Smooth muscle cell (in vitro differentiated cells): Measurements from ENCODE around the gene DSCAML1. TPM values are rescaled to one million over a fixed set of nuclear protein-coding genes. Genes with fewer than 3 reads are reported as not detected.

Source experiments
- DNase-seq: peaks from one replicate; lab custom pipeline; 2025; ENCODE audit not compliant: unreplicated experiment; lab: John Stamatoyannopoulos, UW
- H2AFZ ChIP-seq: fragments of 200-600 bp; sonication (generic); 2 replicates; pipeline ENCODE4 v1.6.0; 2016; ENCODE audit warnings: antibody characterized with exemption, low read depth, mild to moderate bottlenecking
- H3F3A ChIP-seq: fragments of 200-600 bp; sonication (generic); 2 replicates; pipeline ENCODE4 v1.6.0; 2017; ENCODE audit warnings: antibody characterized with exemption, low read depth
- H3K27ac ChIP-seq: fragments of 200-600 bp; sonication (generic); 2 replicates; pipeline ENCODE4 v1.5.1; 2016; ENCODE audit warnings: low read depth, mild to moderate bottlenecking
- H3K27me3 ChIP-seq: fragments of 200-600 bp; sonication (generic); 2 replicates; pipeline ENCODE4 v1.6.1; 2016; ENCODE audit warnings: low read depth, mild to moderate bottlenecking
- H3K36me3 ChIP-seq: fragments of 200-600 bp; sonication (generic); 2 replicates; pipeline ENCODE4 v1.5.1; 2016; ENCODE audit warnings: low read depth
- H3K4me1 ChIP-seq: fragments of 200-600 bp; sonication (generic); 2 replicates; pipeline ENCODE4 v1.5.1; 2016; ENCODE audit warnings: low read depth
- H3K4me2 ChIP-seq: fragments of 200-600 bp; sonication (generic); 2 replicates; pipeline ENCODE4 v1.6.0; 2016; ENCODE audit warnings: mild to moderate bottlenecking
- H3K4me3 ChIP-seq: fragments of 200-600 bp; sonication (generic); 2 replicates; pipeline ENCODE4 v1.5.1; 2016; ENCODE audit warnings: mild to moderate bottlenecking
- H3K79me2 ChIP-seq: fragments of 200-600 bp; sonication (generic); 2 replicates; pipeline ENCODE4 v1.6.0; 2016; ENCODE audit warnings: low read depth, mild to moderate bottlenecking
- H3K9ac ChIP-seq: fragments of 200-600 bp; sonication (generic); 2 replicates; pipeline ENCODE4 v1.6.0; 2016; ENCODE audit warnings: low read depth
- H3K9me3 ChIP-seq: fragments of 200-600 bp; sonication (generic); replicated peaks from 2 replicates; pipeline ENCODE4 v1.5.1; 2016; ENCODE audit warnings: low read depth
- H4K20me1 ChIP-seq: fragments of 200-600 bp; sonication (generic); 2 replicates; pipeline ENCODE4 v1.6.0; 2016; ENCODE audit warnings: low read depth
- WGBS: methylation state at CpG from one replicate; pipeline ENCODE4 v1.1.7; 2016; ENCODE audit warnings: low lambda C conversion rate; 5-methylcytosine and 5-hydroxymethylcytosine counted together
- polyA plus RNA-seq: library from polyadenylated mRNA; unstranded; fragments of >200 nt; fragmentation: Nextera tagmentation; extraction: Ambion mirVana; gene quantifications from 2 replicates; pipeline ENCODE4 v1.2.1, GENCODE V29; 2016
- total RNA-seq: library from RNA; depleted of rRNA; stranded (reverse); fragments of >200 nt; gene quantifications from 2 replicates; pipeline ENCODE4 v1.2.3, GENCODE V29; 2014
- TF ChIP-seq, protein P1 (sequence below): fragments of 200-600 bp; sonication (generic); IDR thresholded peaks from 2 replicates; pipeline ENCODE4 v1.5.1; 2017; ENCODE audit warnings: borderline replicate concordance, mild to moderate bottlenecking, antibody characterized with exemption; ENCODE audit not compliant: insufficient read depth, poor library complexity, severe bottlenecking

The DSCAML1 gene
- total and polyA plus RNA-seq, 2 experiments from 2014 or later, result 0.22 TPM; not detected in 1

- no peak for DNase-seq
- peaks cover 17% of the 10 kb centered on the region for H3K27me3 ChIP-seq
- TF ChIP-seq, protein P1, sequence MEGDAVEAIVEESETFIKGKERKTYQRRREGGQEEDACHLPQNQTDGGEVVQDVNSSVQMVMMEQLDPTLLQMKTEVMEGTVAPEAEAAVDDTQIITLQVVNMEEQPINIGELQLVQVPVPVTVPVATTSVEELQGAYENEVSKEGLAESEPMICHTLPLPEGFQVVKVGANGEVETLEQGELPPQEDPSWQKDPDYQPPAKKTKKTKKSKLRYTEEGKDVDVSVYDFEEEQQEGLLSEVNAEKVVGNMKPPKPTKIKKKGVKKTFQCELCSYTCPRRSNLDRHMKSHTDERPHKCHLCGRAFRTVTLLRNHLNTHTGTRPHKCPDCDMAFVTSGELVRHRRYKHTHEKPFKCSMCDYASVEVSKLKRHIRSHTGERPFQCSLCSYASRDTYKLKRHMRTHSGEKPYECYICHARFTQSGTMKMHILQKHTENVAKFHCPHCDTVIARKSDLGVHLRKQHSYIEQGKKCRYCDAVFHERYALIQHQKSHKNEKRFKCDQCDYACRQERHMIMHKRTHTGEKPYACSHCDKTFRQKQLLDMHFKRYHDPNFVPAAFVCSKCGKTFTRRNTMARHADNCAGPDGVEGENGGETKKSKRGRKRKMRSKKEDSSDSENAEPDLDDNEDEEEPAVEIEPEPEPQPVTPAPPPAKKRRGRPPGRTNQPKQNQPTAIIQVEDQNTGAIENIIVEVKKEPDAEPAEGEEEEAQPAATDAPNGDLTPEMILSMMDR, result no peak
- H3K4me2 ChIP-seq, result no peak overlapping the region
- no peaks in the 10 kb centered on the region for H3K79me2 ChIP-seq
- WGBS, result 93% methylated on average over 7 of the region's 7 CpGs
- no peaks in the 10 kb centered on the region for H3F3A ChIP-seq
- no peaks in the 10 kb centered on the region for H4K20me1 ChIP-seq
- no peaks in the 10 kb centered on the region for H3K36me3 ChIP-seq
- no peak overlapping the region for H3K4me3 ChIP-seq
- H3K9ac ChIP-seq, result no peak overlapping the region
- H2AFZ ChIP-seq, result no peak overlapping the region
- H3K4me1 ChIP-seq, result peaks cover 6% of the 10 kb centered on the region
- no peak overlapping the region for H3K27ac ChIP-seq
- no peaks in the 10 kb centered on the region for H3K9me3 ChIP-seq
These were observed 365.6 kb downstream of the DSCAML1 start for GRCh38 chr11:117431436-117431835.

GRCh38 chr11:117430293-117430955 lies 366.6 kb downstream of the DSCAML1 start:
- Histone ChIP-seq H3K4me1 (peaks cover 6% of the 10 kb centered on the region), H3K27me3 (peaks cover 9% of the 10 kb centered on the region), H3K9me3 (no peaks in the 10 kb centered on the region), H3K27ac (no peak overlapping the region), H3K79me2 (no peaks in the 10 kb centered on the region), H3K4me3 (no peak overlapping the region), H3K36me3 (no peaks in the 10 kb centered on the region), H4K20me1 (no peaks in the 10 kb centered on the region), H3F3A (no peaks in the 10 kb centered on the region), H3K4me2 (no peak overlapping the region), H2AFZ (no peak overlapping the region), H3K9ac (no peak overlapping the region)
- TF ChIP-seq, protein P1, result no peak
- DNase-seq, result no peak
- WGBS, result 91% methylated on average over 15 of the region's 15 CpGs

GRCh38 chr11:117428856-117429229 lies 368.2 kb downstream of the DSCAML1 start:
- WGBS, result 87% methylated on average over 7 of the region's 7 CpGs

More at GRCh38 chr11:117428856-117429229, 368.2 kb downstream of the DSCAML1 start:
- DNase-seq, result no peak
- H3K27me3 ChIP-seq, result peaks cover 3% of the 10 kb centered on the region
- no peak overlapping the region for H3K4me3 ChIP-seq
- H3K9me3 ChIP-seq, result no peaks in the 10 kb centered on the region
- H3K27ac ChIP-seq, result no peak overlapping the region
- no peak overlapping the region for H3K9ac ChIP-seq
- no peaks in the 10 kb centered on the region for H3F3A ChIP-seq
- H3K36me3 ChIP-seq, result no peaks in the 10 kb centered on the region
- H3K79me2 ChIP-seq, result no peaks in the 10 kb centered on the region
- H2AFZ ChIP-seq, result no peak overlapping the region
- no peaks in the 10 kb centered on the region for H4K20me1 ChIP-seq
- TF ChIP-seq, protein P1, result no peak
- peaks cover 6% of the 10 kb centered on the region for H3K4me1 ChIP-seq
- no peak overlapping the region for H3K4me2 ChIP-seq
